ENCODE data around the gene MYO3B.

Gene MYO3B

GRCh38 chr2:170305711-170306110 is 127.8 kb downstream of the MYO3B start:
- TF ChIP-seq CTCF (IDR thresholded peaks at IDR 0.05; ENCODE audit: low read depth, low read length), result no peak
- no peak for TF ChIP-seq MAX (IDR thresholded peaks at IDR 0.05; ENCODE audit: low read depth, low read length)
- no peak for TF ChIP-seq MYC (IDR thresholded peaks at IDR 0.05; ENCODE audit: low read depth, low read length)
- no peak for TF ChIP-seq POLR2A (IDR thresholded peaks at IDR 0.05; ENCODE audit: extremely low read depth, insufficient read length)
- no peak for DNase-seq (ENCODE audit: low read depth)

GRCh38 chr2:170306293-170306873 is 128.4 kb downstream of the MYO3B start:
- no peak for TF ChIP-seq POLR2A (IDR thresholded peaks at IDR 0.05; ENCODE audit: extremely low read depth, insufficient read length)
- TF ChIP-seq CTCF (IDR thresholded peaks at IDR 0.05; ENCODE audit: low read depth, low read length), result no peak
- no peak for TF ChIP-seq MYC (IDR thresholded peaks at IDR 0.05; ENCODE audit: low read depth, low read length)
- no peak for TF ChIP-seq MAX (IDR thresholded peaks at IDR 0.05; ENCODE audit: low read depth, low read length)
- H3K4me3 ChIP-seq (ENCODE audit: low read depth, low read length), result no peak overlapping the region
- no peak for DNase-seq (ENCODE audit: low read depth)

More at GRCh38 chr2:170305711-170306110, 127.8 kb downstream of the MYO3B start:
- no peak overlapping the region for H3K4me3 ChIP-seq (ENCODE audit: low read depth, low read length)

GRCh38 chr2:170307052-170307451 is 129.1 kb downstream of the MYO3B start:
- no peak overlapping the region for H3K4me3 ChIP-seq (ENCODE audit: low read depth, low read length)
- no peak for DNase-seq (ENCODE audit: low read depth)
- TF ChIP-seq MAX (IDR thresholded peaks at IDR 0.05; ENCODE audit: low read depth, low read length) (no peak), POLR2A (IDR thresholded peaks at IDR 0.05; ENCODE audit: extremely low read depth, insufficient read length) (no peak), CTCF (IDR thresholded peaks at IDR 0.05; ENCODE audit: low read depth, low read length) (no peak), MYC (IDR thresholded peaks at IDR 0.05; ENCODE audit: low read depth, low read length) (no peak)

GRCh38 chr2:170307555-170308351 is 129.8 kb downstream of the MYO3B start:
- DNase-seq (ENCODE audit: low read depth), result no peak
- H3K4me3 ChIP-seq (ENCODE audit: low read depth, low read length), result no peak overlapping the region
- no peak for TF ChIP-seq POLR2A (IDR thresholded peaks at IDR 0.05; ENCODE audit: extremely low read depth, insufficient read length)
- no peak for TF ChIP-seq CTCF (IDR thresholded peaks at IDR 0.05; ENCODE audit: low read depth, low read length)
- TF ChIP-seq MYC (IDR thresholded peaks at IDR 0.05; ENCODE audit: low read depth, low read length), result no peak
- no peak for TF ChIP-seq MAX (IDR thresholded peaks at IDR 0.05; ENCODE audit: low read depth, low read length)

- no peak overlapping the region for H3K4me3 ChIP-seq (ENCODE audit: low read depth, low read length)
- no peak for DNase-seq (ENCODE audit: low read depth)
- no peak for TF ChIP-seq POLR2A (IDR thresholded peaks at IDR 0.05; ENCODE audit: extremely low read depth, insufficient read length)
- no peak for TF ChIP-seq CTCF (IDR thresholded peaks at IDR 0.05; ENCODE audit: low read depth, low read length)
- TF ChIP-seq MAX (IDR thresholded peaks at IDR 0.05; ENCODE audit: low read depth, low read length), result no peak
- TF ChIP-seq MYC (IDR thresholded peaks at IDR 0.05; ENCODE audit: low read depth, low read length), result no peak
These were observed 133.0 kb downstream of the MYO3B start for GRCh38 chr2:170310876-170311502.

All from NB4 (cell line).